ENCODE results near the gene MAGI2.

The MAGI2 gene

GRCh38 chr7:79216236-79216635, 237.2 kb downstream of the MAGI2 start:
- H3K79me1 ChIP-seq (replicated peaks; ENCODE audit: low read length, poor library complexity, severe bottlenecking), result no peaks in the 10 kb centered on the region
- H2AK5ac ChIP-seq (ENCODE audit: low read length, severe bottlenecking), result no peak overlapping the region
- H3K9me3 ChIP-seq (ENCODE audit: control insufficient read depth, low read length), result no peaks in the 10 kb centered on the region
- no peaks in the 10 kb centered on the region for H3K4me1 ChIP-seq (ENCODE audit: control insufficient read depth, insufficient read depth, low read depth, low read length)
- no peak overlapping the region for H3K4ac ChIP-seq (ENCODE audit: low read depth in 1 of 2, low read length in 2 of 2)
- WGBS, result 94% methylated on average over 4 of the region's 4 CpGs
- H3K23ac ChIP-seq (ENCODE audit: low read length in 2 of 2), result no peak overlapping the region
- H3K36me3 ChIP-seq (ENCODE audit: control insufficient read depth in 1 of 2, insufficient read depth in 2 of 2, low read depth in 1 of 2, low read length in 2 of 2), result no peaks in the 10 kb centered on the region
- H4K8ac ChIP-seq (ENCODE audit: low read length), result no peak overlapping the region
- no peak overlapping the region for H2BK15ac ChIP-seq (ENCODE audit: low read depth, poor library complexity, severe bottlenecking)
- H2BK12ac ChIP-seq (ENCODE audit: low read length in 2 of 2), result no peak overlapping the region
- no peaks in the 10 kb centered on the region for H3K27me3 ChIP-seq (ENCODE audit: control insufficient read depth in 1 of 2, insufficient read depth in 1 of 2, low read length in 2 of 2)
- DNase-seq, result no peak
- no peak overlapping the region for H3K4me3 ChIP-seq (ENCODE audit: insufficient read depth in 1 of 2, low read depth in 1 of 2, low read length in 2 of 2)
- no peak overlapping the region for H3K14ac ChIP-seq (ENCODE audit: low read length in 2 of 2)
- H3K27ac ChIP-seq (ENCODE audit: low read length, poor library complexity, severe bottlenecking), result no peak overlapping the region
- H3K9ac ChIP-seq (ENCODE audit: low read length), result no peak overlapping the region
- H3K4me2 ChIP-seq (ENCODE audit: low read length, poor library complexity, severe bottlenecking), result no peak overlapping the region
- no peak overlapping the region for H2AFZ ChIP-seq (ENCODE audit: low read depth, low read length)
- H3K18ac ChIP-seq (ENCODE audit: low read depth in 1 of 2, low read length in 2 of 2), result peak overlapping the region in 1 of 2 experiments; percentile 43
- no peak overlapping the region for H2BK120ac ChIP-seq (ENCODE audit: low read depth, low read length)
- no peak overlapping the region for H2BK5ac ChIP-seq (ENCODE audit: low read depth, low read length, poor library complexity, severe bottlenecking)
- no peak overlapping the region for H4K91ac ChIP-seq (ENCODE audit: low read length)

- Histone ChIP-seq H3K9me3 (ENCODE audit: control insufficient read depth, low read length) (no peaks in the 10 kb centered on the region), H3K9ac (ENCODE audit: low read length) (no peak overlapping the region), H2BK5ac (ENCODE audit: low read depth, low read length, poor library complexity, severe bottlenecking) (no peak overlapping the region), H2AFZ (ENCODE audit: low read depth, low read length) (no peak overlapping the region), H2BK12ac (ENCODE audit: low read length in 2 of 2) (no peak overlapping the region), H3K27ac (ENCODE audit: low read length, poor library complexity, severe bottlenecking) (no peak overlapping the region), H3K4me2 (ENCODE audit: low read length, poor library complexity, severe bottlenecking) (no peak overlapping the region), H3K79me1 (replicated peaks; ENCODE audit: low read length, poor library complexity, severe bottlenecking) (no peaks in the 10 kb centered on the region), H3K4me1 (ENCODE audit: control insufficient read depth, insufficient read depth, low read depth, low read length) (no peaks in the 10 kb centered on the region), H4K91ac (ENCODE audit: low read length) (no peak overlapping the region), H3K36me3 (ENCODE audit: control insufficient read depth in 1 of 2, insufficient read depth in 2 of 2, low read depth in 1 of 2, low read length in 2 of 2) (no peaks in the 10 kb centered on the region), H2BK15ac (ENCODE audit: low read depth, poor library complexity, severe bottlenecking) (no peak overlapping the region), H3K27me3 (ENCODE audit: control insufficient read depth in 1 of 2, insufficient read depth in 1 of 2, low read length in 2 of 2) (no peaks in the 10 kb centered on the region), H3K23ac (ENCODE audit: low read length in 2 of 2) (no peak overlapping the region), H3K4me3 (ENCODE audit: insufficient read depth in 1 of 2, low read depth in 1 of 2, low read length in 2 of 2) (no peak overlapping the region), H2AK5ac (ENCODE audit: low read length, severe bottlenecking) (no peak overlapping the region), H3K18ac (ENCODE audit: low read depth in 1 of 2, low read length in 2 of 2) (no peak overlapping the region), H3K4ac (ENCODE audit: low read depth in 1 of 2, low read length in 2 of 2) (no peak overlapping the region), H3K14ac (ENCODE audit: low read length in 2 of 2) (no peak overlapping the region), H4K8ac (ENCODE audit: low read length) (no peak overlapping the region), H2BK120ac (ENCODE audit: low read depth, low read length) (no peak overlapping the region)
- WGBS, result no CpG with 5 or more reads among the region's 1 CpG
- DNase-seq, result no peak
Measured at GRCh38 chr7:79212334-79212733, 241.1 kb downstream of the MAGI2 start.

GRCh38 chr7:79211724-79212123, 241.7 kb downstream of the MAGI2 start:
- WGBS, result 98% methylated on average over 2 of the region's 2 CpGs
- H2BK5ac ChIP-seq (ENCODE audit: low read depth, low read length, poor library complexity, severe bottlenecking), result no peak overlapping the region
- H2BK120ac ChIP-seq (ENCODE audit: low read depth, low read length), result no peak overlapping the region
- H3K4me2 ChIP-seq (ENCODE audit: low read length, poor library complexity, severe bottlenecking), result no peak overlapping the region
- H2AFZ ChIP-seq (ENCODE audit: low read depth, low read length), result no peak overlapping the region
- no peak overlapping the region for H2BK15ac ChIP-seq (ENCODE audit: low read depth, poor library complexity, severe bottlenecking)
- H3K27me3 ChIP-seq (ENCODE audit: control insufficient read depth in 1 of 2, insufficient read depth in 1 of 2, low read length in 2 of 2), result no peaks in the 10 kb centered on the region
- H3K4me3 ChIP-seq (ENCODE audit: insufficient read depth in 1 of 2, low read depth in 1 of 2, low read length in 2 of 2), result no peak overlapping the region
- H3K14ac ChIP-seq (ENCODE audit: low read length in 2 of 2), result no peak overlapping the region
- no peaks in the 10 kb centered on the region for H3K36me3 ChIP-seq (ENCODE audit: control insufficient read depth in 1 of 2, insufficient read depth in 2 of 2, low read depth in 1 of 2, low read length in 2 of 2)
- H2BK12ac ChIP-seq (ENCODE audit: low read length in 2 of 2), result no peak overlapping the region
- no peak overlapping the region for H4K8ac ChIP-seq (ENCODE audit: low read length)
- no peak overlapping the region for H3K18ac ChIP-seq (ENCODE audit: low read depth in 1 of 2, low read length in 2 of 2)
- no peak overlapping the region for H4K91ac ChIP-seq (ENCODE audit: low read length)
- no peaks in the 10 kb centered on the region for H3K9me3 ChIP-seq (ENCODE audit: control insufficient read depth, low read length)
- no peak overlapping the region for H3K9ac ChIP-seq (ENCODE audit: low read length)
- no peak overlapping the region for H2AK5ac ChIP-seq (ENCODE audit: low read length, severe bottlenecking)
- no peaks in the 10 kb centered on the region for H3K4me1 ChIP-seq (ENCODE audit: control insufficient read depth, insufficient read depth, low read depth, low read length)
- no peak overlapping the region for H3K27ac ChIP-seq (ENCODE audit: low read length, poor library complexity, severe bottlenecking)
- no peak overlapping the region for H3K23ac ChIP-seq (ENCODE audit: low read length in 2 of 2)
- H3K4ac ChIP-seq (ENCODE audit: low read depth in 1 of 2, low read length in 2 of 2), result no peak overlapping the region
- H3K79me1 ChIP-seq (replicated peaks; ENCODE audit: low read length, poor library complexity, severe bottlenecking), result no peaks in the 10 kb centered on the region
- DNase-seq, result peak; percentile 16

GRCh38 chr7:79199961-79200360, 253.5 kb downstream of the MAGI2 start:
- Histone ChIP-seq H2AK5ac (ENCODE audit: low read length, severe bottlenecking) (no peak overlapping the region), H3K14ac (ENCODE audit: low read length in 2 of 2) (no peak overlapping the region), H4K91ac (ENCODE audit: low read length) (no peak overlapping the region), H4K8ac (ENCODE audit: low read length) (no peak overlapping the region), H3K79me1 (replicated peaks; ENCODE audit: low read length, poor library complexity, severe bottlenecking) (no peaks in the 10 kb centered on the region), H2AFZ (ENCODE audit: low read depth, low read length) (no peak overlapping the region), H3K4ac (ENCODE audit: low read depth in 1 of 2, low read length in 2 of 2) (no peak overlapping the region), H3K4me2 (ENCODE audit: low read length, poor library complexity, severe bottlenecking) (no peak overlapping the region), H2BK15ac (ENCODE audit: low read depth, poor library complexity, severe bottlenecking) (no peak overlapping the region), H3K27ac (ENCODE audit: low read length, poor library complexity, severe bottlenecking) (no peak overlapping the region), H3K4me3 (ENCODE audit: insufficient read depth in 1 of 2, low read depth in 1 of 2, low read length in 2 of 2) (no peak overlapping the region), H3K4me1 (ENCODE audit: control insufficient read depth, insufficient read depth, low read depth, low read length) (no peaks in the 10 kb centered on the region), H3K23ac (ENCODE audit: low read length in 2 of 2) (no peak overlapping the region), H3K9me3 (ENCODE audit: control insufficient read depth, low read length) (no peaks in the 10 kb centered on the region), H3K27me3 (ENCODE audit: control insufficient read depth in 1 of 2, insufficient read depth in 1 of 2, low read length in 2 of 2) (no peaks in the 10 kb centered on the region), H2BK12ac (ENCODE audit: low read length in 2 of 2) (no peak overlapping the region), H3K36me3 (ENCODE audit: control insufficient read depth in 1 of 2, insufficient read depth in 2 of 2, low read depth in 1 of 2, low read length in 2 of 2) (no peaks in the 10 kb centered on the region), H3K18ac (ENCODE audit: low read depth in 1 of 2, low read length in 2 of 2) (no peak overlapping the region), H2BK120ac (ENCODE audit: low read depth, low read length) (no peak overlapping the region), H3K9ac (ENCODE audit: low read length) (no peak overlapping the region), H2BK5ac (ENCODE audit: low read depth, low read length, poor library complexity, severe bottlenecking) (no peak overlapping the region)
- no peak for DNase-seq
- WGBS, result 87% methylated on average over 2 of the region's 2 CpGs
